AG09319 (cell line): ENCODE measurements around the gene MRTFB.

ENCODE experiments used
- DNase-seq: peaks from one replicate; pipeline ENCODE4 v3.0.0-alpha.2; 2010; ENCODE audit warnings: low read depth; ENCODE audit errors: extremely low read depth
- CTCF ChIP-seq: IDR thresholded peaks from 2 replicates; pipeline ENCODE4 v1.5.1; 2011; ENCODE audit warnings: low read depth, mild to moderate bottlenecking, inconsistent platforms, low read length, moderate library complexity

The MRTFB gene

GRCh38 chr16:14298374-14299122 is 227.4 kb downstream of the MRTFB start:
- no peak for DNase-seq
- TF ChIP-seq CTCF: no peak

GRCh38 chr16:14300705-14301168 is 229.6 kb downstream of the MRTFB start:
- DNase-seq: peak; percentile 63
- peak; percentile 81 for TF ChIP-seq CTCF

- no peak for TF ChIP-seq CTCF
- no peak for DNase-seq
These were observed 230.3 kb downstream of the MRTFB start for GRCh38 chr16:14301169-14302030.

GRCh38 chr16:14302031-14302398 is 230.9 kb downstream of the MRTFB start:
- TF ChIP-seq CTCF: no peak
- DNase-seq: peak; percentile 44

- DNase-seq: no peak
These were observed 231.5 kb downstream of the MRTFB start for GRCh38 chr16:14302399-14303181.

GRCh38 chr16:14303182-14303618 is 232.1 kb downstream of the MRTFB start:
- no peak for DNase-seq
- no peak for TF ChIP-seq CTCF

More at GRCh38 chr16:14302399-14303181, 231.5 kb downstream of the MRTFB start:
- no peak for TF ChIP-seq CTCF
